GM19372 (cell line): ENCODE results near the gene KCTD13.
"Not testable (repeated sequence)": the region's sequence is repeated elsewhere in the genome, so short reads cannot be mapped to it uniquely, and the experiment has no call there.

Experiments
- ATAC-seq: cut with Tn5 transposase; IDR thresholded peaks from one replicate; pipeline ENCODE4 v1.9.1; 2021; ENCODE audit warnings: mild to moderate bottlenecking, low read depth, moderate library complexity; ENCODE audit not compliant: unreplicated experiment

KCTD13 gene

DNA sequence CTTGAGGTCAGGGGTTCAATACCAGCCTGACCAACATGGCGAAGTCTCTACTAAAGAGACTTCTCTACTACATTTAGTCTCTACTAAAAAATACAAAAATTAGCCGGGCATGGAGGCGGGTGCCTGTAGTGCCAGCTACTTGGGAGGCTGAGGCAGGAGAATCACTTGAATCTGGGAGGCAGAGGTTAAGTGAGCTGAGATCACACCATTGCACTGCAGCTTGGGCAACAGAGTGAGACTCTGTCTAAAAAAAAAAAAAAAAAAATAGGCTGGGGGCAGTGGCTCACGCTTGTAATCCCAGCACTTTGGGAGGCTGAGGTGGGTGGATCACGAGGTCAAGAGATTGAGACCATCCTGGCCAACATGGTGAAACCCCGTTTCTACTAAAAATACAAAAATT is 16.2 kb downstream of the KCTD13 start:
- ATAC-seq, result not testable (repeated sequence)

DNA sequence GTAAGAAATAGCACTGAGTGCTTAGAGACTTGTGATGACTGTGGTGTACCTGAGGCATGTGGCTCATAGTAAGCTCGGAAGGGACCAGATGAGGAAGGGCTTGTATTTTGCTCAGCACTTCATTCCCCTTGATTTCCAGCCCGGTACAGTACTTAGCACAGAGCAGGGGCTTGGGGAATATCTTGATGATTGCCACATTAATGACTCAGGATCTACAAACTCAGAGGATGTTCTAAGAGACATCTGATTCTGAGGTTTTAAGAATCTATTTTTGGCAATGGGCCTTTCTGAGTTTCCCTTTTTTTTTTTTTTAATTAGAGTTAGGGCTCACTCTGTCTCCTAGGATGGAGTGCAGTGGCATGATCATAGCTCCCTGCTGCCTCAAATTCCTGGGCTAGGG is 16.6 kb downstream of the KCTD13 start:
- no peak for ATAC-seq

- no peak for ATAC-seq
Measured at GRCh38 chr16:29908719-29909220, 17.3 kb downstream of the KCTD13 start.

- ATAC-seq, result no peak
Measured at GRCh38 chr16:29907973-29908372, 18.1 kb downstream of the KCTD13 start.

GRCh38 chr16:29906520-29907244 is 19.3 kb downstream of the KCTD13 start:
- ATAC-seq, result no peak

- ATAC-seq, result no peak
Measured at GRCh38 chr16:29905668-29906067, 20.4 kb downstream of the KCTD13 start.

DNA sequence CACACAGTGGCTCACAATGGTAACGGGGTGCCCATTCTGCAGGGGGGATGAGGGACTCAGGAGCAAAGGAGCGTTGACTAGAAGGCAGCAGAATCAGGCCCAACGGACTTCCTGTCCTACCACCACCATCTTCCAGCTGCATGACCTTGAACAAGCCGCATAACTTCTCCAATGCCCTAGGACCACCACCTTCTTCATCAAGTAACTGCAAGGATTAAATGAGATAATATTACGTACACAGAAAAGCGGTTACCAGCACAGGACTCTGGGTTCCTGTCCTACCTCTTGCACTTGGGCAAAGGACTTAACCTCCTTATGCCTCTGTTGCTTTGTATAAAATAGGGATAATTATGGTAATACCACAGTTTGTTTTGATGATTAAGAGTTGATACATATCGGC is 21.1 kb downstream of the KCTD13 start:
- no peak for ATAC-seq

GRCh38 chr16:29903590-29903989 is 22.4 kb downstream of the KCTD13 start:
- no peak for ATAC-seq

- ATAC-seq, result no peak
Measured at GRCh38 chr16:29901607-29901945, 24.4 kb downstream of the KCTD13 start.

DNA sequence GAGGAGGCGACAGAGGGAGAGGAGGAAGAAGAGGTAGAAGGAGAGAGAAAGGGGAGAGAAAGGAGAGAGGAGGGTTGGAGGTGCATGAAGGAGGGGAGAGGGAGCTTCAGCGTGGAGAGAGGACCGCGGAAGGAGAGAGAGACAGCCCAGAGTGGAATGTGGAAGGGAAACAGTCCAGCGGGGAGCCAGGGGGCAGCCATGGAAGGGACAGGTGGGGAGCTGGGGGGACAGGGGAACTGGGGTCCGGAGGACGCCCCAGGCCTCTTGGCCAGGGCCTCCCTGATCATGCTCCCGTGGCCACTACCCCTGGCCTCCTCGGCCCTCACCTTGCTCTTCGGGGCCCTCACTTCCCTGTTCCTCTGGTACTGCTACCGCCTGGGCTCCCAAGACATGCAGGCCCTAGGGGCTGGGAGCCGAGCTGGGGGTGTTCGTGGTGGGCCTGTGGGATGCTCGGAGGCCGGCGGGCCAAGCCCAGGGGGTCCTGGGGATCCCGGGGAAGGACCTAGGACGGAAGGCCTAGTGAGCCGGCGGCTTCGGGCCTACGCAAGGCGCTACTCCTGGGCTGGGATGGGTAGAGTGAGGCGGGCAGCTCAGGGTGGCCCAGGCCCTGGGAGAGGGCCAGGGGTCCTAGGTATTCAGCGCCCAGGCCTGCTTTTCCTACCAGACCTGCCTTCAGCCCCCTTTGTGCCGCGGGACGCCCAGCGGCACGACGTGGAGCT is 25.0 kb downstream of the KCTD13 start:
- no peak for ATAC-seq

DNA sequence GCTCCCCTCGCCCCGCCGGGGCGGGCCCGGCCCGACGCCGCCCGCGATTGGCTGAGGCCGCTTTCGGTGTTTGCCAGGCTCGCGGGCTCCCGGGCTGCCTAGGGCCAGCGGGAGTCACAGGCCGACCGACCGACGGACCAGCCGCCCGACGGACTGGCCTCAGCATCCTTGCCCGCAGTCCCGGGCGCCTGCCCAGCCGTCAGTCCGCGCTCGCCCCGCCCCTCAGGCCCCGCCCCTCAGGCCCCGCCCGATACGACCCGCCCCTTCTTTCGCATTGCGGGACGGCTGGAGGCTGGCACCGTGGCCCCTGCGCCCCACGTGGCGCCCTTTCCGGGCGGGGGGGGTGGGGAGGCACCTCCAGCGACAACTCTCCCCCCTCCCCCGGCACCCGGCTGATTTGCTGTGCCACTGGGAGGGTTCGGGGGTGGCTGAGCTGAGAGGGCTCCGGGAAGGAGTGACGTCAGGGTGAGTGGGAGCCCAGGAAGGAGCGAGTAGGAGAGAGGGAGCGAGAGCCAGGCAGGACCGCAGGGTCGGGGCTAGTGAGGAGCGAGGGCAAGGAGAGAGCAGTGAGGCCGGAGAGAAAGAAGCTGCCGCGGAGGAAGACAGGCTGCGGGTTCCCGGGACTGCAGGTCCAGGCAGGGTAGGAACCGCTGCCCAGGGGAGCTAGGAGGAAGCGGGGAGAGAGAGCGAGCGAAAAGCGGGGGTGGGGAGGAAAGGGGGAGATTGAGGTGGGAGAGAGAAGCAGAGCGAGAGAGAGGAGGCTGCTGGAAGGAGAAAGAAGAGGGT is 25.7 kb downstream of the KCTD13 start, which contains the start of gene ASPHD1:
Gene ASPHD1 (plus strand): TSS at position 387 of the 786 bp plus-strand sequence. CDS start 484 bp downstream, outside the sequence.
- ATAC-seq, result peak; percentile 59

DNA sequence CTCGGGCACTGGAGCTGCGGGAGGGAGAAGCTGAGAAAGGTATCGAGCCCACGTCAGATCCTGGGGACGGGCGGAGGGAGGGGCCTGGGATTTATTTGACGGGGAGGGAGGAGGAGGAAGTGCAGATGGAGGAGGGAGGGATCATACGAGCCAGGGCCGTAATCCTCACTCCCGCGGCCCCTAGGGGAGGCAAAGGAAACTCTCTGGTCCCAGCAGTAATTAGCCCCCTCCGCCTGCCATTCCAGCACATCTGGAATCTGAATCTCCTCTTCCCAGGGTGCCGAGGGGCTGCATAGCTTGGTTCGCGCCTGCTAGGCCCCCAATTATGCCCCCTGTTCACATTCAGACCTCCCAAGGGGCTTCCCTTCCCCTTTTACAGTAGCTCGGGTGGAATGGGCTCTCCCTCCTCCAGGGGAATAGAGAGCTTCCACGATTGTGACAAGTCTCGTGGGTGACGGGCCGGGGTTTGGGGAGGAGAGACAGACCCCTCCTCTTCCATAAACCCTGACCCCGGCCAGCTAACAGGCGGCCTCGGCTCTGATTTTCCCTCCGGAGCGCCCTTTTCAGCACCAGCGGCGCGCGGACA is 26.4 kb downstream of the KCTD13 start, which contains the start of gene SEZ6L2:
Gene SEZ6L2 (minus strand): TSS at position 35 of the 586 bp plus-strand sequence. CDS start 531 bp downstream, outside the sequence.
- no peak for ATAC-seq

DNA sequence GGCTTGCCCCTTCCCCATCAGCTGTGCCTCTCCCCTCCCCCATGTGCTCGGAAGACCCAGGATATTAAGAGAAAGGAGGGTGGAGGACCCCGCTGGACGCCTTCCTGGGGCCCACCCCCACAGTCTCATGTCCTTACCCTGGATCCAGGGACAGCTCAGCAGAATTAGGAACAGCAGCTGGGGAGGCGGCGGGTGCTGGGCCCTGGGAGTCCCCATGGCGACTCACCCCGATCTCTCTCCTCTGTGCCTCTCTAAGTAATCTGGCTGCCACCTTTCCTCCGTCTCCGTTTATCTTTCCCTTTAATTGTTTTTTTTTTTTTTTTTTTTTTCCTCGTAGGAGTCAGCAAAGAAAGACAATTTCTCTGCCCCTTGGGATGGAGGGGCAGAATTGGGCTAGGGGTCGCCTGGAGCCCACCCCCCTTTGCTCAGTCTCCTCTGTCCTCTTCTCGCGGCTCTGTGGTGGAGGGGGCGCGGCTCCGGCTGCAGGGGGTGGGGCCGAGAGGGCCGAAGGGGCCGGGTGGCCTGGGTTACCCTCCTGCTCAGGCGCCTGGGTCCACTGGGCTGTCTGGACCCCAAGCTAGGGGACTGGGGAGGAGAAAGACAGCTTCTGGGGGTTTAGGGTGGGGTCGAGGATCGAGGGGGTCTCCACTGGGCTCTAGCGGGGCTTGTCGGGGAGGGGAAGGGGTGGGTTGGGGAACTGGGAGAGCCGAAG is 27.1 kb downstream of the KCTD13 start:
- ATAC-seq, result no peak

- ATAC-seq, result no peak
Measured at GRCh38 chr16:29898135-29898803, 27.8 kb downstream of the KCTD13 start.

DNA sequence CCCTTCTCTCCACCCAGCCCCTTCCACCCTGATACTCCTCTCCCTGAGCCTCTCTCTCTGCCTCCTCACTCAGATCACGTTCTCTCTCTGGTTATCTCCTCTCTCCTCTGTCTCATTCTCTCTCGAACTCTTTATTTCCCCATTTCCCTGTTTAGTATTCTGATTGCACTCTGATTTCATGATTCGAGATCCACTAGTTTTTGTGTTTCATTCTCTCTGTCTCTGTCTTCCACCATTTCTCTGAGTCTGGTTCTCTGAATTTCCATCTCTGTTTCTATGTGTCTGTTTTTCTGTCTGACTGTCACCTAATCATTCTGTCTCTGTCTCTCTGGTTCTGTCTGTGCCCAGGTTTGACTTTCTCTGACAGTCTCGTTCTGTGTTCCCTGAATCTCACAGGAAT is 28.7 kb downstream of the KCTD13 start:
- no peak for ATAC-seq

GRCh38 chr16:29896841-29897240 is 29.2 kb downstream of the KCTD13 start:
- ATAC-seq, result no peak

- no peak for ATAC-seq
Measured at GRCh38 chr16:29894352-29894751, 31.7 kb downstream of the KCTD13 start.

- no peak for ATAC-seq
Measured at GRCh38 chr16:29893553-29893952, 32.5 kb downstream of the KCTD13 start.

DNA sequence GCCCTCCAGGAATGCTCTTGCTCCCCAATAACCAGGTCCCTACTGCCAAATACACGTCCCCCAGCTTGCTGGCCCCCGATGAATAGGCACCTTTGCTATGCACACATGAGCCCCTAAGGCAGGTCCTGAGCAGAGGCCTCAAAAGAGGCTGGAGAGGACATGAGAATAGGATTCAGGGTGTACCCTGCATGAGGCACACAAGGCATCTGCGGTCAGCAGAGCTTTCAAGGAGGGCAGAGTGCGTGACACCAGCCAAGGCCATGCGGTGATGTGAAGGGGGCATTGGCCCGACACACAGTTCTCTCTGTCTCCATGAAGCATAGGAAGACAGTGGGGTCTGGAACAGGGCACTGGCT is 33.6 kb downstream of the KCTD13 start:
- no peak for ATAC-seq
